ENCODE data around the gene PDK2. TPM values are rescaled to one million over a fixed set of nuclear protein-coding genes. Genes with fewer than 3 reads are reported as not detected.

Gene PDK2
- total RNA-seq, 1 experiment from 2014 or later: 20.4 TPM

DNA sequence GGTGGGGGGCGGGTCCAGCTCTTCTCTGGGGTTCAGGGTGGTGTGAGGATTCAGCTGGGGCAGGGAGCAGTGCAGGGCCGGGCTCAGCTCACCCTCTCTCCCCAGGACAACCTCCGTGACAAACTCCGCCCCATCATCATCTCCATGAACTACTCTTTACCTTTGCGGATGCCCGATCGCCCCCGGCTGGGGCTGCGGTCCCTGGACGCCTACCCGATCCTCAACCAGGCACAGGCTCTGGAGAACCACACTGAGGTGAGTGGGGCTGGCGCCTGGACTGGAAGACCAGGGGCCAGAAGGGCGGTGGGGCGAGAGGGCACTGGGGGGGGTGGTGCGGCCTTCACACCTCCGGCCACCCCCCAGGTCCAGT lies 18.9 kb upstream of the PDK2 start:
- no peak for DNase-seq (ENCODE audit: low spot score)
- BruUV-seq (replicated peaks): no TSS peak
- Histone ChIP-seq H3K36me3 (ENCODE audit: insufficient read depth, low read length, poor library complexity, severe bottlenecking) (no peaks in the 10 kb centered on the region), H3K9me3 (ENCODE audit: low read depth, low read length, poor library complexity, severe bottlenecking) (no peaks in the 10 kb centered on the region), H3K27ac (ENCODE audit: low read depth, low read length, poor library complexity, severe bottlenecking) (no peak overlapping the region), H3K4me3 (ENCODE audit: low read depth, low read length, poor library complexity, severe bottlenecking) (no peak overlapping the region), H3K27me3 (replicated peaks; ENCODE audit: insufficient read depth, low read depth, low read length, poor library complexity) (no peaks in the 10 kb centered on the region), H3K4me1 (ENCODE audit: insufficient read depth, low read length, poor library complexity, severe bottlenecking) (peaks cover 6% of the 10 kb centered on the region)
- intact Hi-C loops (cut with micrococcal nuclease; ENCODE audit: unreplicated experiment): no loop called here
- ChIA-PET CTCF (no interaction called here), POLR2A (ENCODE audit: low non-redundant PET) (no interaction called here)
- TF ChIP-seq EZH2 (IDR thresholded peaks at IDR 0.05; ENCODE audit: borderline replicate concordance, low read depth, low read length, poor library complexity, severe bottlenecking): no peak
- TF ChIP-seq, protein P1, sequence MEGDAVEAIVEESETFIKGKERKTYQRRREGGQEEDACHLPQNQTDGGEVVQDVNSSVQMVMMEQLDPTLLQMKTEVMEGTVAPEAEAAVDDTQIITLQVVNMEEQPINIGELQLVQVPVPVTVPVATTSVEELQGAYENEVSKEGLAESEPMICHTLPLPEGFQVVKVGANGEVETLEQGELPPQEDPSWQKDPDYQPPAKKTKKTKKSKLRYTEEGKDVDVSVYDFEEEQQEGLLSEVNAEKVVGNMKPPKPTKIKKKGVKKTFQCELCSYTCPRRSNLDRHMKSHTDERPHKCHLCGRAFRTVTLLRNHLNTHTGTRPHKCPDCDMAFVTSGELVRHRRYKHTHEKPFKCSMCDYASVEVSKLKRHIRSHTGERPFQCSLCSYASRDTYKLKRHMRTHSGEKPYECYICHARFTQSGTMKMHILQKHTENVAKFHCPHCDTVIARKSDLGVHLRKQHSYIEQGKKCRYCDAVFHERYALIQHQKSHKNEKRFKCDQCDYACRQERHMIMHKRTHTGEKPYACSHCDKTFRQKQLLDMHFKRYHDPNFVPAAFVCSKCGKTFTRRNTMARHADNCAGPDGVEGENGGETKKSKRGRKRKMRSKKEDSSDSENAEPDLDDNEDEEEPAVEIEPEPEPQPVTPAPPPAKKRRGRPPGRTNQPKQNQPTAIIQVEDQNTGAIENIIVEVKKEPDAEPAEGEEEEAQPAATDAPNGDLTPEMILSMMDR (conservative IDR thresholded peaks at IDR 0.05; ENCODE audit: low read depth, low read length): no peak

GRCh38 chr17:50076591-50077235 lies 18.4 kb upstream of the PDK2 start:
- CTCF ChIA-PET: interaction anchor here (0.7 kb wide), 1 partner anchor 48 kb away, joined by 3 read pairs; no protein-coding TSS in a partner anchor
- POLR2A ChIA-PET (ENCODE audit: low non-redundant PET): no interaction called here
- Histone ChIP-seq H3K9me3 (ENCODE audit: low read depth, low read length, poor library complexity, severe bottlenecking) (no peaks in the 10 kb centered on the region), H3K4me3 (ENCODE audit: low read depth, low read length, poor library complexity, severe bottlenecking) (no peak overlapping the region), H3K4me1 (ENCODE audit: insufficient read depth, low read length, poor library complexity, severe bottlenecking) (peaks cover 6% of the 10 kb centered on the region), H3K27me3 (replicated peaks; ENCODE audit: insufficient read depth, low read depth, low read length, poor library complexity) (no peaks in the 10 kb centered on the region), H3K36me3 (ENCODE audit: insufficient read depth, low read length, poor library complexity, severe bottlenecking) (no peaks in the 10 kb centered on the region), H3K27ac (ENCODE audit: low read depth, low read length, poor library complexity, severe bottlenecking) (no peak overlapping the region)
- BruUV-seq (replicated peaks): no TSS peak
- DNase-seq (ENCODE audit: low spot score): peak; percentile 42
- intact Hi-C loops (cut with micrococcal nuclease; ENCODE audit: unreplicated experiment): no loop called here
- TF ChIP-seq EZH2 (IDR thresholded peaks at IDR 0.05; ENCODE audit: borderline replicate concordance, low read depth, low read length, poor library complexity, severe bottlenecking): no peak
- TF ChIP-seq, protein P1 (conservative IDR thresholded peaks at IDR 0.05; ENCODE audit: low read depth, low read length): no peak

DNA sequence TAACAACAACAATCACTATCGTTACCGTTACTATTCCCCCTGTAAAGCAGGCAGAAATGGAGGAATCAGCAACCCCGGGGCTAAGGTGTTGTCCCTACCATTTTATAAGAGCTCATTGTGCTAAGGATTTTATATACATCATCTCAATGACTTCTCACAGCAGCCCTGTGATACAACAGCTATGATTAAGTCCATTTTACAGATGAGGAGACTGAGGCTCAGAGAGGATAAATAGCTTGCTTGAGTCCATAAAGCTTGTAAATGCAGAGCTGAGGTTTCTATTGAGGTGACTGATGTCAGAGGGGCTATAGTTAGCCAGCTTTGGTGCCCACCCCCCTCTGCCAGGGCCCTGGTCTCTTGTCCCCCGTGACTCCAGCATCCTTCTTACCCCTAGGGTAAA lies 16.7 kb upstream of the PDK2 start:
- intact Hi-C loops (cut with micrococcal nuclease; ENCODE audit: unreplicated experiment): no loop called here
- ChIA-PET CTCF (no interaction called here), POLR2A (ENCODE audit: low non-redundant PET) (no interaction called here)
- Histone ChIP-seq H3K36me3 (ENCODE audit: insufficient read depth, low read length, poor library complexity, severe bottlenecking) (no peaks in the 10 kb centered on the region), H3K27ac (ENCODE audit: low read depth, low read length, poor library complexity, severe bottlenecking) (no peak overlapping the region), H3K4me1 (ENCODE audit: insufficient read depth, low read length, poor library complexity, severe bottlenecking) (peaks cover 6% of the 10 kb centered on the region), H3K4me3 (ENCODE audit: low read depth, low read length, poor library complexity, severe bottlenecking) (no peak overlapping the region), H3K9me3 (ENCODE audit: low read depth, low read length, poor library complexity, severe bottlenecking) (no peaks in the 10 kb centered on the region), H3K27me3 (replicated peaks; ENCODE audit: insufficient read depth, low read depth, low read length, poor library complexity) (no peaks in the 10 kb centered on the region)
- DNase-seq (ENCODE audit: low spot score): no peak
- BruUV-seq (replicated peaks): no TSS peak
- TF ChIP-seq EZH2 (IDR thresholded peaks at IDR 0.05; ENCODE audit: borderline replicate concordance, low read depth, low read length, poor library complexity, severe bottlenecking): no peak
- TF ChIP-seq, protein P1 (conservative IDR thresholded peaks at IDR 0.05; ENCODE audit: low read depth, low read length): no peak

All from A673 (cell line).